ENCODE measurements around the gene AP1G2. TPM values are rescaled to one million over a fixed set of nuclear protein-coding genes. Genes with fewer than 3 reads are reported as not detected.
"Not testable (repeated sequence)": the region's sequence is repeated elsewhere in the genome, so short reads cannot be mapped to it uniquely, and the experiment has no call there.

Gene AP1G2
- total RNA-seq, 2 donors from 2014 or later, result 268 to 313 TPM

DNA sequence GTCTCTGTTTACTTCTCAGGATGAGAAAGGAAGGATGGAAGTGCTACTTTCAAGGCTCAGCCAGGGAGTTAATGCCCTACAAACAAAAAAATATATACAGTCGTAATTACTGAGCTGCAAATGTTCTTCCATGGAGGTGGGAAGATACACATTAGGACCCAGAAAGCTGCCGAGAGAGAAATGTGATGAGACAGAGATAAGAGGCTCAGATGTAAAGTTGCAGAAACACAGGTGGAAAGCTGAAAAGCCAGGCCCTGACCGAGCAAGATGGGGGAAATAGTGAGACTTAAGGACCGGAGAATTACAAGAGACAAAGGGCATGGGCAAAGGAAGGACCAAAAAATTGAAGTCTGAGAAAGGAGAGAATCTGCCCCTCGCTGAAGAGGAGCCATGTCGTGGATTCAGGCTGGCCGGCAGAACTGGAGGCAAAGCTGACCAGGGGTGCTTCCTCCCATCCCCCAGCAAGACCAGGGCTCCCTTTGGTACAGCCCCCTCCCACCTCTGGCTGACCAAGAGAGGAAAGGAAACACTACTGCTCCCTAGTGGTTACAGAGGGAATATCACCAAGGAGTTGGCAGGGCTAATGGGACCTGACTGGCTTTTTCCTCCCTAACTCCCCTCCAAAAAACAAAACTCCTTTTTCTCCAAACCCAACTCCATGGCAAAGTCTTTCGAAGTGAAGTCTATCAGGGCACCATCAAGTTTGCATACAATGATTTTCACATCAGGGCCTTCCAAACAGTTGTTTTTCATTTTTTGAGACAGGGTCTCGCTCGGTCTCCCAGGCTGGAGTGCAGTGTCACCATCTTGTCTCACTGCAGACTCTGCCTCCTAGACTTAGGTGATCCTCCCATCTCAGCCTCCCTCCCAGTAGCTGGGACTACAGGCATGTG, 28.1 kb downstream of the AP1G2 start:
- H3K9me3 ChIP-seq (ENCODE audit: control insufficient read depth, low read length, poor library complexity, severe bottlenecking), result no peaks in the 10 kb centered on the region
- Mint-ChIP-seq H3K4me3 (no peak overlapping the region), H3K27ac (no peak overlapping the region), H3K36me3 (ENCODE audit: low read depth) (peaks cover 4% of the 10 kb centered on the region), H3K4me1 (peaks cover 13% of the 10 kb centered on the region), H3K27me3 (peaks cover 8% of the 10 kb centered on the region)
- DNase-seq (peak in 1 of 3 donors; percentile 16), ATAC-seq (peak; percentile 68)

DNA sequence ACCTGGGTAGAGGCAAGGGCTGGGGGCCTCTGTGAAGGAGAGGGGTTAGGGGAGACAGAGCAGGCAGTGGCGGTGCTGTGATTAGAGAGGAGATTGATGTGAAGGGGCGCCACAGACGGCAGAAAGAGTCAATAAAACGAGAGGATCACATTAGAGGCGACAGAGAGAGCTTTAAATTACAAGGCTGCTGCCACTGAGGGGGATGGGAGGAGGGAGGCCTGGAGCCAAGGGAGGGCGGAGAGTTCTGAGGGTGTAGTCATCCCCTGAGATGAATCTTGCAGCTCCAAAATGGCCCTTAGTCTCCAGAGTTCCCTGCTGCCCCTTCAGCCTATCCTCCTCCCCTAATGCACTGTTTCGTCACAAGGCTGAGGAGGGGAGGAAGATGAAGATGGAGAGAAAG, 28.8 kb downstream of the AP1G2 start:
- DNase-seq, result no peak
- Mint-ChIP-seq H3K36me3 (ENCODE audit: low read depth) (peaks cover 4% of the 10 kb centered on the region), H3K27me3 (peaks cover 8% of the 10 kb centered on the region), H3K4me3 (no peak overlapping the region), H3K4me1 (peaks cover 13% of the 10 kb centered on the region), H3K27ac (no peak overlapping the region)
- H3K9me3 ChIP-seq (ENCODE audit: control insufficient read depth, low read length, poor library complexity, severe bottlenecking), result no peaks in the 10 kb centered on the region
- no peak for ATAC-seq

DNA sequence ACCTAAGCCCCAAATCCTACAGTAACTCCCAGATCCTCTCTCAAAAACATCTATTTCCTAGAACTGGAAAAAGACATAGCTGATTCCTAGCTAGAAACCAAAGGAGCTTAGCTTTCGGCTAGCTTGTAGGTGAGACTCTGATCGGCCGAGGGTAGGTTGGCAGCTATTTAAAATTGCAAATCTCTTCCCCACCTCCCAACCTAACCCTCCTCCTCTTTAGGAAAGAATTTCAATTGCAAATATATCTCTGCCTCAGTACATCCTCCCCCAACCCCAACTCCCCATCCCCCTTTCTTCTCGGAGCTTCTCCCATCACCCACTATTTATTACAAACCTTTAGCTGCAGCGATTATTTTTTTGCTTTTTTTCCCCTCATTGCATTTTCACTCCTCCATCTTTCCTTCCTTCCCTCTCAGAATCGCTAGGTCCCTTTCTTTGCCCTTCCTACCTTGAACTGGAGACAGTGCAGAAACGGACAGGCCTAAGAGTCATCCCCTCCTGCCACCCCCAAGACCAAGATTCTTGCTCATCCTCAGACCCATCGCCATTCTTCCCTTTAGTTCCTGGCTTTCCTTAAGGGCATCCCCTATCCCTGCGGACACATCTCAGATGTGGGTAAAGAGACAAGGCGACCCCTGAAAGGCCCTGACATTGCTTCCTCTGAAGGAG, 29.4 kb downstream of the AP1G2 start:
- Mint-ChIP-seq H3K4me1 (peaks cover 13% of the 10 kb centered on the region), H3K4me3 (no peak overlapping the region), H3K36me3 (ENCODE audit: low read depth) (peaks cover 4% of the 10 kb centered on the region), H3K27me3 (peaks cover 8% of the 10 kb centered on the region), H3K27ac (no peak overlapping the region)
- no peaks in the 10 kb centered on the region for H3K9me3 ChIP-seq (ENCODE audit: control insufficient read depth, low read length, poor library complexity, severe bottlenecking)
- ATAC-seq (no peak), DNase-seq (no peak)

DNA sequence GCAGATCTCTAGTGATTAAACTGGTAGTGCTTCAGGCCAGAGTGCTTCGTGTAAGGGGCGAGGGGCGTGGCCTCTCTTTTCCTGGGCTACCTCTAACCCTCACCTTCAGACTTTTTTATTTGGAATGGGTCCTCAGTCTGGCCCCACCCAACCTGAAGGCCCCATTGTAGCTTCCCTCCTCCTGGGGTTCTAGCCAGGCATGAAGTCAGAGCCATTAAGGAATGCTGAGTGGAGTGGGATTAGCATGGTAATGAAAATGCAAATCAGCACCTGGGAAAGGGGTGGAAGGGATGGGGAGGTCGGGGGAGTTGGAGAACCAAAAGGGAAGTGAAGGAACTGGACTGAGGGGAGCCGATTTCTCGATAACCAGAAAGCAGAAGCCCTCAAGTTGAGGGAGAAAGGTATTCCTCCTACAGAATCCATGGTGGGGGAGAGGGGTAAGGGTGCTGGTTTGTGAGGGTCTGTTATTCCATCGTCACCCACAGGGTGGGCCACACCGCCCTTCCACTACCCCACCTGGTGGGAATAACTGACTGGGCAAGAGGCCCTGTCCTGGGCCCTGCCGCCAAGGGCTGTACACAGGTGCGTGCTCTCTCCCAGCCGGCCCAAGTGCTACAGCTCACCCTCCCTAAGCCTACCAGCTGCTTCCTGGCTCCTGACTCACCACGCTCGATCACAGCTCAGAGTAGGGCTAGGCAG, 30.1 kb downstream of the AP1G2 start:
- Mint-ChIP-seq H3K27me3 (peaks cover 8% of the 10 kb centered on the region), H3K36me3 (ENCODE audit: low read depth) (peaks cover 4% of the 10 kb centered on the region), H3K4me3 (no peak overlapping the region), H3K27ac (no peak overlapping the region), H3K4me1 (peaks cover 13% of the 10 kb centered on the region)
- H3K9me3 ChIP-seq (ENCODE audit: control insufficient read depth, low read length, poor library complexity, severe bottlenecking), result no peaks in the 10 kb centered on the region
- DNase-seq, result no peak
- ATAC-seq, result no peak

DNA sequence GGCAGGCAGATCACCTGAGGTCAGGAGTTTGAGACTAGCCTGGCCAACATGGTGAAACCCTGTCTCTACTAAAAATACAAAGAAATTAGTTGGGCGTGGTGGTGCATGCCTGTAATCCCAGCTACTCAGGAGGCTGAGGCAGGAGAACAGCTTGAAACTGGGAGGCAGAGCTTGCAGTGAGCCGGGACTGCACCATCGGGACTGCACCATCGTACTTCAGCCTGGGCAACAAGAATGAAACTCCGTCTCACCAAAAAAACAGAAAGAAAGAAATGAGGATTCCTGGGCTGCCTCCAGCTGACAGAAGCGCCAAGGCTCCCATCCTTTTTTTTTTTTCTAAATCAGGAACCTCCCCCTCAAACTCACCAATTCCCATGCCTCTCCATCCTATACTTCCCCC, 30.7 kb downstream of the AP1G2 start:
- not testable (repeated sequence) for H3K27me3 Mint-ChIP-seq; DNase-seq; ATAC-seq; H3K27ac Mint-ChIP-seq; H3K9me3 ChIP-seq (ENCODE audit: control insufficient read depth, low read length, poor library complexity, severe bottlenecking); H3K36me3 Mint-ChIP-seq (ENCODE audit: low read depth); H3K4me3 Mint-ChIP-seq
- peaks cover 13% of the 10 kb centered on the region for H3K4me1 Mint-ChIP-seq

DNA sequence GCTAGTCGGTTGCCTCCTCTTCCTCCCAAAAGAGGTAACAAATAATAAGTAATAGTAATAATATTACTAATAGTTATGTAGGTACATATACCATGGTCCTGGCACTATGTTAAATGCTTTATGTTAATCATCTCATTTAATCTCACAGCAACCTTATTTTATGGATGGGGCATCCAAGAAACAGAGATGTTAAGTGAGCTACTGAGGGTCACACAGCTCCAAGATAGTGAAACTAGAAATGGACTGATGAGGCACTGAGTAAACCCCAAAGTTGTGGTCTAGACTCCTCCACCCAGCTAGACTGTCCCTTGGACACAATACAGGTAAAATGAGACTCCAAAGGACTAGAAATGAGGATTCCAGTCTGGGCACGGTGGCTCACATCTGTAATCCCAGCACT, 31.1 kb downstream of the AP1G2 start:
- ATAC-seq, result no peak
- no peak overlapping the region for H3K27ac Mint-ChIP-seq
- peaks cover 11% of the 10 kb centered on the region for H3K4me1 Mint-ChIP-seq

DNA sequence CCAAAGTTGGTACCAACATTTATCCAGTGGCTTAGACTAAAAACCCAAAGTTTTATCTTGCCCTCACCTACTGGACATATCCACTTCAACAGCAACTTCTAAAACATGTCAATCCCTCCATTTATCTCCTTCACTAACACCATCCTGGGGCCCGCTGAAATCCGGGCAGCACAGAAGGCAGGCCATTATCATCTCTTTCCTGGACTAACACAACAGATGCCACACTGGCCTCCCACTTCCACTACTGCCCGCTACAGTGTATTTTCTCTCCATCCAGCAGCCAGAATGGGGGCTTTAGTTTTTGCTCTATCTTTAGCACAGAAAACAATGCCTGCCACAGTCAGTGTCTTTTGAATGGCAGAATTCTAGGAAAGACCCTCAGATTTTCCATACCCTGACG, 31.6 kb downstream of the AP1G2 start:
- H3K4me1 Mint-ChIP-seq, result peaks cover 13% of the 10 kb centered on the region
- DNase-seq (no peak), ATAC-seq (no peak)
- no peaks in the 10 kb centered on the region for H3K36me3 Mint-ChIP-seq (ENCODE audit: low read depth)
- H3K27ac Mint-ChIP-seq, result peak overlapping the region; percentile 19
- no peak overlapping the region for H3K4me3 Mint-ChIP-seq
- H3K27me3 Mint-ChIP-seq, result no peaks in the 10 kb centered on the region
- H3K9me3 ChIP-seq (ENCODE audit: control insufficient read depth, low read length, poor library complexity, severe bottlenecking), result no peaks in the 10 kb centered on the region

More for the DNA sequence above, 31.1 kb downstream of the AP1G2 start:
- Mint-ChIP-seq H3K4me3 (no peak overlapping the region), H3K27me3 (no peaks in the 10 kb centered on the region), H3K36me3 (ENCODE audit: low read depth) (no peaks in the 10 kb centered on the region)
- no peaks in the 10 kb centered on the region for H3K9me3 ChIP-seq (ENCODE audit: control insufficient read depth, low read length, poor library complexity, severe bottlenecking)
- DNase-seq, result no peak

DNA sequence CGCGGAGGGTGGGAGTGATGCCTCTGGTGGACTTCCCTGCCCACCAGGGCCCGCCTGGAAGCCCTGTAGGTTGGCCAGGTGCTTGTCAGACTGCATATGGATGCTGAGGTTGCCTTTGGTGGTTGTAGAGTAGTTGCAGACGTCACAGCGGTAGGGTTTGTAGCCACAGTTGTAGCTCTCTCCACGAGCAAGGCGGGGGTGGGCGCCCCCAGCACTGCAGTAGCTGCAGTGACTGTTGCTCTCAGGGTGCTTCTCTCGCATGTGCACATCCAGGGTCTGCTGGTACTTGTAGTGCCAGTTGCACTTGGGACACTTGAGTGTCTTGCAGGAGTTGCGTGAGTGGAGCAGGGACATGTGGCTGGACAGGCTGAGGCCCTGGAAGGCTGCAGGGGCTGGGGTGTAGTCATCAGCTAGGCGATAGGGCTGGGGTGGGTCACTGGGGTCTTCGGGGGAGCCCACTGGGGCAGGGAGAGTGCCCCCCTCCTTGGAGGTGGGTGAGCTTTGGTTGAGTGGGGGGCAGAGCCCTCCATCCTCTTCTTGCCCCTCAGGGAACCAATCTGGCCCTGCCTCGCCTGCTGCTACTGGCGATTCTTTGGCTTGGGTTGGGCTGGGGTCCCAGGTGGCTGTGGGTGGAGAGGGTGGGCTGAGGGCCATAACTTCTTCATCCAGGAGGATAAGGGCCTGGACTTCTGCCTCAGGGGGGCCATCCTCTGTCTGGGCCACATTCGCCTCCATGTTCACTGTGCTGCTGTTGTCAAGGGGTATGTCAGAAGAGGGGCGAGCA, 33.7 kb downstream of the AP1G2 start:
- H3K9me3 ChIP-seq (ENCODE audit: control insufficient read depth, low read length, poor library complexity, severe bottlenecking), result no peaks in the 10 kb centered on the region
- no peaks in the 10 kb centered on the region for H3K36me3 Mint-ChIP-seq (ENCODE audit: low read depth)
- no peak overlapping the region for H3K27ac Mint-ChIP-seq
- DNase-seq (no peak), ATAC-seq (no peak)
- H3K4me1 Mint-ChIP-seq, result peaks cover 11% of the 10 kb centered on the region
- H3K4me3 Mint-ChIP-seq, result no peak overlapping the region
- H3K27me3 Mint-ChIP-seq, result no peaks in the 10 kb centered on the region

DNA sequence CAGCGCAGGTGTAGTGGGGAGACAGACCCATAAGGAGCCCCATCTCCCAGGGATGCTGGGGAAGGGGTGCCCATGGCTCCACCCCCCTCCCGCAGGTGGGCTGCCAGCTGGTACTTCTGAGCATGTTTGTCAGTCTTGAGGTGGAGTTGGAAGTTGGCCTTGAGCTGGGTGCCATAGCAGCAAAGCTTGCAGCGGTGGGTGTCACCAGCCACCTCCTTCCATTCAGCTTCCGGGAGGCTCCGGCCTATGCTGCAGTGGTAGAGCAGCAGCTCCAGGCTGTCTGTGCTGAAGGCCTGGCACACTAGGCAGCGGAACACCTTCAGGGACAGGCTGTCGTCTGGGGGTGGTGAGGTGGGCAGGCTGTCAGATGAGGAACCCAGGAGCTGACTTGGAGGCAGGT, 34.9 kb downstream of the AP1G2 start:
- no peaks in the 10 kb centered on the region for H3K27me3 Mint-ChIP-seq
- peaks cover 11% of the 10 kb centered on the region for H3K4me1 Mint-ChIP-seq
- H3K9me3 ChIP-seq (ENCODE audit: control insufficient read depth, low read length, poor library complexity, severe bottlenecking), result no peaks in the 10 kb centered on the region
- no peak overlapping the region for H3K4me3 Mint-ChIP-seq
- H3K27ac Mint-ChIP-seq, result no peak overlapping the region
- DNase-seq, result no peak
- no peaks in the 10 kb centered on the region for H3K36me3 Mint-ChIP-seq (ENCODE audit: low read depth)
- no peak for ATAC-seq

DNA sequence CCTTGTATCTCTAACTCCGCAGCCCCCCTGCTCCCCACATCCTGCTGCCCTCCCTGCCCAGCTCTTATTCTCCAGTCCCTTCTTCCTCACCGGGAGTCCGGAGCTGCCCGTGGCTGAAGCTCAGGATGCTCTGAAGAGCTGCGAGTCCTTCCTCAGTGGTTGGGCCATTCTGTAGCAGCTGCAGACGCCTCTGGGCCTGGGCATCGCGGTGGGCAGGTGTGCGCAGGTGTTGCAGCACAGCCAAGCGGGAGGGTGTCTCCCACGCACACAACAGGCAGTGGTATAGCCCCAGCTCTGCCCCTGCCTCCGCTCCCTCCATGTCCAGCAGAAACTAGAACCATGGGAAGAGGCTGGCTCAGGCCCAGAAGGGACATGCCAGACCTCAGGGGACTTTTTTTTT, 36.2 kb downstream of the AP1G2 start:
- no peak for ATAC-seq
- H3K9me3 ChIP-seq (ENCODE audit: control insufficient read depth, low read length, poor library complexity, severe bottlenecking), result no peaks in the 10 kb centered on the region
- Mint-ChIP-seq H3K27ac (no peak overlapping the region), H3K36me3 (ENCODE audit: low read depth) (no peaks in the 10 kb centered on the region), H3K4me1 (peaks cover 11% of the 10 kb centered on the region), H3K27me3 (no peaks in the 10 kb centered on the region), H3K4me3 (no peak overlapping the region)
- DNase-seq, result no peak

DNA sequence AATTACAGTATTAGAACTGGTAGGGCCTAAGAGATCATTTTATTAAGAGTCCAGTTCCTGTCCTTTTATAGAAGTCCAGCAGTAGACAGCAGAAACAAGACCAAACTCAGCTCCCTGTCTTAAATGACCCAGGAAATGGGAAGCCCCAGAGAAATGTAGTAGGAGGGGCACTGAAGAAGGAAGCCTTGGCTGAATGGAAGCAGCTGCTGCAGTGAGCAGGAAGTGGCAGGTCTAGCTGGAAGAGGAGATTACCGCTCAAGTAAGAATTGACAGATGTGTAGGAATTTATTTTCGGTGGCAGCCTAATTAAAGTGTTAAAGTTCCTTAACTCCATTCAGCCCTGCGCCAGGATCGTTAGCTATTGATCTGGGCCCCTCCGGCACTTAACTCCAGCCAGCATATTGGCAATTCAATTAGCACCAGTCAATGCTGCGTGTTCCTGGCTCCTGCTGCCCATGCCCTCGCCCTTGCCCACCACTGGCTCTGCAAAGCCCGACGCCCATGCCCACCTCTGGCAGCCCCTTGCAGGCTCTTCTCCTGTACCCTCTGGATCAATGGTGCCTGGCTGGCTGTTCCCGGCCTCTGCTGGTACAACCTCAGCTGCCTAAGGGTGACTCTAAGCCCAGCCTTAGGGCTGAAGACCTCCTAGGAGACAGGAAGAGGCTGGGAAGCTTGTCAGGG, 37.1 kb downstream of the AP1G2 start:
- peaks cover 11% of the 10 kb centered on the region for H3K4me1 Mint-ChIP-seq
- no peak overlapping the region for H3K27ac Mint-ChIP-seq
- no peaks in the 10 kb centered on the region for H3K36me3 Mint-ChIP-seq (ENCODE audit: low read depth)
- ATAC-seq (no peak), DNase-seq (no peak)
- no peak overlapping the region for H3K4me3 Mint-ChIP-seq
- no peaks in the 10 kb centered on the region for H3K27me3 Mint-ChIP-seq
- H3K9me3 ChIP-seq (ENCODE audit: control insufficient read depth, low read length, poor library complexity, severe bottlenecking), result no peaks in the 10 kb centered on the region

DNA sequence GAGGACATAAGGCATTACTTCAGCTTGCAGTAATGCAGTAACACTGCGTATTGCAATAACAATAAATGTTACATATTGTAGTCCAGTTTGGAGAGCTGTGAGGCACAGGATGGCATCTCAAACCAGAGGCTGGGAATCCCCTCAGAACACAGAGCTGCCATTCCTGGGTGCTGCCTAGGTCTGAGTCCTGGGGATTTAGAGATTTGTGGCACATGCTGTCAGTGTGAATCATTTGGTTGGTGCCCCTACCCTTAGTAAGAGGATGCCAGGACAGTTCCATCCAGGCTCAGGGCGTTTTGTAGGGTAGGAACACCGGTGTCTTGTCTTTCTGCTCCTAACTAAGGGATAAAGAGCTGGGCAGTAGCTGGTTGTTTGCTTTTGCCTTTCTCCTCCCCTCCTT, 38.6 kb downstream of the AP1G2 start:
- Mint-ChIP-seq H3K27me3 (no peaks in the 10 kb centered on the region), H3K4me1 (peaks cover 11% of the 10 kb centered on the region), H3K36me3 (ENCODE audit: low read depth) (no peaks in the 10 kb centered on the region), H3K4me3 (no peak overlapping the region), H3K27ac (no peak overlapping the region)
- H3K9me3 ChIP-seq (ENCODE audit: control insufficient read depth, low read length, poor library complexity, severe bottlenecking), result no peaks in the 10 kb centered on the region
- ATAC-seq (no peak), DNase-seq (no peak)
